ENCODE results near the gene COMT.

GRCh38 chr22:19960491-19961200 lies 19.1 kb downstream of the COMT start:
- no peak for TF ChIP-seq POLR2A (IDR thresholded peaks at IDR 0.05)
- TF ChIP-seq, protein P1, sequence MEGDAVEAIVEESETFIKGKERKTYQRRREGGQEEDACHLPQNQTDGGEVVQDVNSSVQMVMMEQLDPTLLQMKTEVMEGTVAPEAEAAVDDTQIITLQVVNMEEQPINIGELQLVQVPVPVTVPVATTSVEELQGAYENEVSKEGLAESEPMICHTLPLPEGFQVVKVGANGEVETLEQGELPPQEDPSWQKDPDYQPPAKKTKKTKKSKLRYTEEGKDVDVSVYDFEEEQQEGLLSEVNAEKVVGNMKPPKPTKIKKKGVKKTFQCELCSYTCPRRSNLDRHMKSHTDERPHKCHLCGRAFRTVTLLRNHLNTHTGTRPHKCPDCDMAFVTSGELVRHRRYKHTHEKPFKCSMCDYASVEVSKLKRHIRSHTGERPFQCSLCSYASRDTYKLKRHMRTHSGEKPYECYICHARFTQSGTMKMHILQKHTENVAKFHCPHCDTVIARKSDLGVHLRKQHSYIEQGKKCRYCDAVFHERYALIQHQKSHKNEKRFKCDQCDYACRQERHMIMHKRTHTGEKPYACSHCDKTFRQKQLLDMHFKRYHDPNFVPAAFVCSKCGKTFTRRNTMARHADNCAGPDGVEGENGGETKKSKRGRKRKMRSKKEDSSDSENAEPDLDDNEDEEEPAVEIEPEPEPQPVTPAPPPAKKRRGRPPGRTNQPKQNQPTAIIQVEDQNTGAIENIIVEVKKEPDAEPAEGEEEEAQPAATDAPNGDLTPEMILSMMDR (IDR thresholded peaks at IDR 0.05): no peak
